GM19023 (cell line): Measurements from ENCODE around the gene EXOSC1.
A peak's percentile ranks its signal among the peaks of the same experiment; 100 is the strongest.
"Not testable (repeated sequence)": the region's sequence is repeated elsewhere in the genome, so short reads cannot be mapped to it uniquely, and the experiment has no call there.

ENCODE experiments used
- ATAC-seq: cut with Tn5 transposase; IDR thresholded peaks from one replicate; pipeline ENCODE4 v1.9.1; 2021; ENCODE audit warnings: mild to moderate bottlenecking, moderate library complexity; ENCODE audit not compliant: unreplicated experiment

EXOSC1 gene

DNA sequence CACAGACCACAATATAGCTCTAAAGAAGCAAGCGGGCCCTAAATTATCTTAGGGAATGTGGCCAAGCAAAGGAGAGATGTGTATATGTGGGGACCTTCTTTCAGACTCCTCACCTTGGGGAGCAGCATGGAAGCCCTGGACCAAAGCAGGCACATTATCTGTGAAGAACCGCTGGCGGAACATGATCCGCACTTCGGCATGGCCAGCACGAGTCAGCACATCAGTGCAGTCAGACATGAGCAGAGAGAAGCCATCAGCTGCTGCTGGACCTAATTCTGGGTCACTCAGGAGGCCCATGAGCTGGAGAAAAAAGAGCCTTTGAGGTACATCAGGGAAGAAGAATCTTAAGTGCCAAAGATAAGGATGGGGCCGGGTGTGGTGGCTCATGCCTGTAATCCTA lies 14.1 kb upstream of the EXOSC1 start:
- no peak for ATAC-seq

DNA sequence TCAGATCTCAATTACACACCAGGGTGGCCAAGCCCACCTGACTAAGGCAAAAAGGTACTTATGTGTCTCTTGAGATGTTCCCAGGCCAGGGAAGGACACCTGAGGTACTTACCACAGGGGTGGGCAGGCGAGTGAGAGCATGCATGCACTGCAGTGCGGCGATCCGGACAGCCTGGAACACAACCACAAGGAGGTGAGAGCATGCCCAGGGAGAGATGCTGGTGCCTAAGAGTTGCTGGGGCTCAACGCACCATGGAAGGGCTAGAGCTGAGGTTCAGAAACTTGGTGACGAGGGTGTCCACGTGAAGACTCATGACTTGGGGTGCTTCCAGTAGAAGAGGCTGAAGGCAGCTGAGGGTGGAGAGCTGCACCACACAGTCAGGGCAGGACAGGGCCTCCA lies 13.3 kb upstream of the EXOSC1 start:
- ATAC-seq, result no peak

DNA sequence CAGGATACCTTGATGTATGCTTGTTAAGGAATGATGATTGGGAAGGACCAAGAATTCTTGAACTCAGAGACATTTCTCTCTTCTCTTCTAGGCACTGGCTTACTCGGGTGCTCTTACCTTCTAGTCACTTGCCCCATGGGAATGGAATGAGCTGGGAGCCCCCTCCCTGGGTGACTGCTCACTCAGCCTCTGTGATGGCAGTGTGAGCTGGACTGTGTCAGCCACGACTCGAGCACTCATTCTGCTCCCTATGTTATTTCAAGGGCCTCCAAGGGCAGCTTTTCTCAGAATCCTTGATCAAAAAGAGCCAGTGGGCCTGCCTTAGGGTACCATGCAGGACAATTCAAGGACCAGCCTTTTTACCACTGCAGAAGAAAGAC lies 10.9 kb upstream of the EXOSC1 start:
- ATAC-seq, result no peak

DNA sequence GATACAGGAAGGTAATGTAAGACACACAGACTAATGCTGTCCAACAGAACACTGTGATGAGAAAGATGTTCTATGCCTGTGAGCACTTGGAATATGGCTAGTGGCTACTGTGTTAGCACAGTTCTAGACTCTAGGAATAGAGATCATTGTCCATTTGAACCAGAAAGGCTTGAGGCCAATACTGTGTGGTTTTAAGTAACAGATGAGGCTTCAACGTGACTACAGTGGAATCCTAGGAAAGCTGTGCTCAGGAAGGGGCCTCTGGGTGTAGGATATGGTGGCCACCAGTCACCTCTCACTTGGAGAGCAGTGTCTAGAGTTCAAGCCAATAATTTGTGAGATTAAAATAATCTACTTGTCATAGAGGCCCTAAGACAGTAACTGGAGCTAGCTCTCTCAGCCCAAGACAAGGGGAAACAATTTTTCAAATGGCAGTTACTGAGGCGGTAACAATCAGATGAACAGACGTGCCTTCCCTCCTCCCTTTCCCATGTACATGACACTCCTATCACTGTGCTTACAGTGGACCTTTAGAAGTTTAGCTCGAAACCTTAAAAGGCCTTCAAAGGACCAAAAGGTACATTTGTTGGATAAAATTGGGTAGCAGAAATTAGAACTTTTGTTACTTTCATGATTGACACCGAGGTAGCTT lies 10.4 kb upstream of the EXOSC1 start:
- no peak for ATAC-seq

DNA sequence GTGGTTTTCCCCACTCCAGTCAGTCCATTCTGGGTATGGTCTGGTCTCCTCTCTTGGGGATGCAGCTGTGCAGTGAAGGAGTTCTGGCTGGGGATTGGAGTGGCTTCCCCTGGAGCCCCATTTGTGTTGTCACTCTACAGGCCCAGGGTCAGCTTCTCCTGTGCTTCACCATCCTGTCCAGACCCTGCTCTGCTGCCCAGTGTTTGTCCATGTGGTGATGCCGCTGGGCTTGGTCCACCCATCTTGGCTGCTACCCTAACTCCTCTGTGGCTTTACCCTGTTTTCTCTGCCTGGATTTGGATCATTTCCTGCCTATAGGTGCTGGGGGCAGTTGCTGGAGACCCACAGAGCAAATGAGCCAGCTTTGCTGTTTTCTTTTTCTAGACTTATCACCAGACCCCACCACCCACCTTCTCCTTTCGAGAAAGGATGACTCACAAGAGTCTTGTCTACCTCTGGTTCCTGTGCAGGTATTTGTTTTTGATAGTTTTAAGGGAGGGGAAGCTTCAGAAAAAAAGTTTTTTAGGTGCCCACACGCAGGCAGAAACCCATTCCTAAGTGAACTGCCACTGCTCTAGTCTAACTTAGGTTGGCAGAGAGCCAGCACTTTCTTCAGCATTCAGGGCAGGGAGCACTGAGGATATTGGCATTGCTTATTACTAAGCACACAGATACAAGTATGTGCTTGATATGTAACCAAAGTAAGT lies 8.7 kb upstream of the EXOSC1 start:
- no peak for ATAC-seq

DNA sequence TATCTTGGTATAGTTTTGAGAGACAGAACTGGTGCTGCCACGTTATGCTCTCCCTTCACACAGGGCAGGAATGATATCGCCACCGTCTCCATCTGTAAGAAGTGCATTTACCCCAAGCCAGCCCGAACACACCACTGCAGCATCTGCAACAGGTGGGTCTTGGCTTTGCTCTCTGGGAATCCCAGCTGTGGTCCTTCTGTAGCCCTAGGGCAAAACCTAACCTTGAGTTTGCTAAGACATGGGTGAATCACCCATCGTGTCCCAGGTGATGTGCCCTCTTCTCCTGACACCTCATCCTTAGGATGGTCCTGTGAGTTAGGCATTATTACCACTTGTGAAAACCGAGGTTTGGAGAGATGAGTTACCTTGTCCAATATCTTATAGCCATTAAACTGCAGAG lies 6.5 kb upstream of the EXOSC1 start:
- ATAC-seq, result no peak

DNA sequence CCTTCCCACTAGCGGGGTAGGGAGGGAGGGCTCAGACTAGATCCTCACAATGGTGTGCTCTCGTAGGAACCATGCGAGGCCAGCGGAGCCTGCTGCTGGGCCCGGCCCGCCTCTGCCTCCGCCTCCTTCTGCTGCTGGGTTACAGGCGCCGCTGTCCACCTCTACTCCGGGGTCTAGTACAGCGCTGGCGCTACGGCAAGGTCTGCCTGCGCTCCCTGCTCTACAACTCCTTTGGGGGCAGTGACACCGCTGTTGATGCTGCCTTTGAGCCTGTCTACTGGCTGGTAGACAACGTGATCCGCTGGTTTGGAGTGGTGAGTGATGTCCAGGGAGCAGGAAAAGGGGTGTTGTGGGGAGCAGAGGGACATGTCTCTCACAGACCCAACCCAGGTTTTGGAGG lies 5.8 kb upstream of the EXOSC1 start:
- no peak for ATAC-seq

DNA sequence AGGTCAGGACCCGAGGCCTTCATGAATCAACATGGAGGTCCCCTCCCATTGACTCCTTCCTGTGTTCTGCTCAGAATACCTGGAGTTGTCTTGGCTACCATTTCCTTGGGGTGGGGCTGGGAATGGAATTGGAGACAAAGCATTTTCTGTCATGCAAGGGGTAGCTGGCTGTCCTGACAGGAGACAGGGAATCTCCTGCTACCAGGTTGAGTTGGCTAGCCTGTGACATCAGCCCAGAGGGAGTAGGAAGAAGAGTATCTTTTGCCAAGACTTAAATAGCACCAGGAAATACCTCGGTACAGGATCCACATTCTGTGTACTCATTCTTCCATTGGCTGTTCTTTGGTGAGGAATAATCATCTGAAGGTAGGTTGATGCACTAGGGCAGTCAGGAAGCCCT lies 5.0 kb upstream of the EXOSC1 start:
- ATAC-seq, result no peak

DNA sequence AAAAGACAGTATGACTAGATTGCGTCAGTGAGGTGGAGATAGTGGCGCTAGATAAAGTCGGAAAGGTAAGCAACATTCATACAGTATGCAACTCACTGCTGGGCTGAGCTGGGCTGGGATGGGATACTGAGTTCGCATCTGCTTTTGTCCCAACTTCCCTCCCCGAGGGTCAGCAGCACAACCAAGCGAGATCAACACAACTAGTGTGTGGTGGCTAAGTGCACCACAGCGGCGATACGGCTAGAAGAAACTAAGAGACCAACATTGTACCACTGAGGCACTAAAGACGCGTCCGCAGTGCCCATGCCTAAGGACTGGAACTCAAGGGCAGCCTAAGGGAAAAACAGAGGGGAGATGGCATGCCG lies 467 bp downstream of the EXOSC1 start:
- no peak for ATAC-seq

DNA sequence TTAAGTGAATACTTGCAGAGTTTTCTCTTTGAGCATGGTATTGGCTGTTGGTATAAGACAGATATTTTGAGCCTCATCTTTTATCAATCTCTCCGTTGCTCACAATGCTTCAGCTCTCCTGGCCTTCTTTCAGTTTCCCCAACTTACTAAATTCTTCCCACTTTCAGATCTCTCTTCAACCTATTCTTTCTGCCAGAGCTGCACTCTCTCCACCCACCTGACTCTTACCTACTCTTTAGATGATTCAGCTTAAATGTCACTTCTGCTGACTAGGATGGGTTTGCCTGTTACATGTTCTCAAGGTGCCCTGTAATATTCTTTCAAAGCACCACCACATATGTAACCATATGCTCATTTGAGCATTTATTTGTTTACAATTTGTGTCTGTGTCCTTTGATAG lies 1.6 kb downstream of the EXOSC1 start:
- no peak for ATAC-seq

DNA sequence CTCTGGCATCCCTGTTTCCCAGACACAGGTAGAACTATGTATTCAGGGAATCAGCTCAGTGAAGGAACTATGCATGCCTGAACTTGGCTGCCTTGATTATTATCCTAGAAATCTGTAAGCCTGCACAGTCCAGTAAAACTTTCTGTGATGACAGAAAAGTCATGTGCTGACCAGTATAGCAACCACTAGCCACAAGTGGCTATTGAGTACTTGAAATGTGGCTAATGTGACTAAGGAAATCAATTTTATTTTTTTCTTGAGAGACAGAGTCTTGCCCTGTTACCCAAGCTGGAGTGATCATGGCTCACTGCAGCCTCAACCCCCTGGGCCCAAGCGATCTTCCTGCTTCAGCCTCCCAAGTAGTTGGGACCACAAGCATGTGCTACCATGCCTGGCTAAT lies 3.5 kb downstream of the EXOSC1 start:
- ATAC-seq, result no peak

DNA sequence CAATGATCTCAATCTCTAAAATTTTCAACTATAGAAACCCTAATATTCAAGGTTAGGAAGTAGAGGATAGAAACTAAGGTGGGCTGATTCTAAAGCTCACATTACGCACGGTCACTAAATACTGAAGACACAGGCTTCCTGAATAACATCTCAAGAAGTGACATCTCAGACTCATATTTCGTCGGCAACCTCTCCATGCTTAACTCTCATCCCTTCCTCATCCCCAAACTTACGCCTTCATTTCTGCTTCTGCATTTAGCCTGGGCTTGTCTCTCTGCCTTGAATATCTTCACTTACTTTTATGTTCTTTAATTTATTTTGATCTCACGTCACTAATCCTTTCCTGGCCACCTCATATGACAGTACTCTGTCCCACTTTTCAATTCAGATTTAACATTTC lies 10.6 kb downstream of the EXOSC1 start:
- ATAC-seq, result no peak

DNA sequence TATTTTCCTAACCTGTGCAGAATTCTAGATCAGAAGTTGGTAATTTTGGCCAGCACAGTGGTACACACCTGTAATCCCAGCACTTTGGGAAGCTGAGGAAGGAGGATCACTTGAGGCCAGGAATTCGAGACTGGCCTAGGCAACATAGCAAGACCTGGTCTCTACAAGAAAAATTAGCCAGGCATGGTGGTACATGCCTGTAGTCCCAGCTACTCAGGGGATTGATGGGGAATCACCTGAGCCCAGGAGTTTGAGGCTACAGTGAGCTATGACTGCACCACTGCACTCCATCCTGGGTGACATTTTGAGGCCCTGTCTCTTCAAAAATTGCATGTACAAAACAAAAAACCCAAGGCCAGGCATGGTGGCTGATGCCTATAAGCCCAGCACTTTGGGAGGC lies 11.2 kb downstream of the EXOSC1 start:
- ATAC-seq, result no peak

DNA sequence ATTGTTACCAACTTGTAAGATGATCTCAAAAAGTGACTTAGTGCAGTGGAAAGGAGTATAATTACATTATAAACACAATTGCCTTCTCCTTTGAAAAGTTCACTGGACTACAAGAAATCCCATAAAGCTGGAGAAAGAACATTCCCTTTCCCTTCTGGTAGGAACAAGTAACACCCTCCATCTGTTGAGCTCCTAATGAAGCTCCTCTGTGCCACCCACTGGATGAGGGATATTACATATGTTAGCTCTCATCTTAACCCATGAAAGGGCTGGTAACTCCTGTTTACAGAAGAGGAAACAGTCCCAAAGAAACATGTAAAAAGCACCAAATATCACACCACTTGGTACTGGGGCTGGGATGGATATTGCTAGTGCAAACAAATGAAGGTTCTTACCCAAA lies 11.8 kb downstream of the EXOSC1 start:
- ATAC-seq, result no peak

DNA sequence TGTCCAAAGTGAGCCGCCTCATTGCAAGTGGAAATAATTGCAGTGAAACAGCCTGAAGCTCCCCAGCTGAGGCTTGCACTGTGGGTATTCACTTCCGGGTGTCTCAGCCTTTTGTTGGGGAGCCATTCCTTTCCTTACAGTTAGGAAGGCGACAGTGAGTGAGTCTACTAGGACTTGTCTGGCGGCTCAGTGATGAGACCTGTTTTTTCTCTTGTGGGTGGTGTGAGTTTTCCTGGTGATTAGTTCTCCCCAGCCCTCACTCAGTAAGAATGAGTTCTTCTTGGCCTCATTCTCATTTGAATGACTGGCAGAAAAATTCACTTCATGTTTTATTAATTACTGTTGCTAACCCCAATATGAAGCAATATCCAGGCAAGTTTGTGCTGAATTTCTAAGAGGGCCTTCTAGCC lies 17.2 kb downstream of the EXOSC1 start:
- ATAC-seq, result no peak

DNA sequence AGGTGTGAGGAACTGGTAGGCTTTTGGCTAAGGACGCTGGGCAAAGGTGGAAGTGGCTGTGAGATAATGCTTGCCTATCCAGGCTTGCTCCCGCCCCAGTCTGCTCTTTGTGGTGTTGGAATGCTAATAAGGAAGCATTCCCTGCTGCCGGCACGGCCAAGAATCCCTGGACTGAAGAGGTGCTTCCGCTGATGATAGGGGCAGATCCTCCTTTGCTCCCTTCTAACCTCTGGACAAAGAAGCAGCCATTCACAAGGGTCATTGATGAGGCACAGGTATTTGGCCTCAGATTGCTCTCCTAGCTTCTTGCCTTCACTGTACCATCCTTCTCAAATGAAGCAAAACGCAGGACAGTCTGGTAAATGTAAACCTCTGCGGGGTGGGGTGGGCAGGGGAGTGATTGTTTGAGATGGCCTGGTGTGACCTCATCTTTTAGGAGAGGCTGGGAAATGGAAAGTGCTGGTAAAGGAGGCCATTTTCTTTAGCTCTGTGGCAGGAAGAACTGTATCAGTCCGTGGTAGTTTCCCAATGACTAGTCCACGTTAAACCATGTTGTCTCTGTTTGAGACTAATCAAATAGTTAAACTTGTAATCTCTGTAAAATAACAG lies 18.1 kb downstream of the EXOSC1 start:
- no peak for ATAC-seq

DNA sequence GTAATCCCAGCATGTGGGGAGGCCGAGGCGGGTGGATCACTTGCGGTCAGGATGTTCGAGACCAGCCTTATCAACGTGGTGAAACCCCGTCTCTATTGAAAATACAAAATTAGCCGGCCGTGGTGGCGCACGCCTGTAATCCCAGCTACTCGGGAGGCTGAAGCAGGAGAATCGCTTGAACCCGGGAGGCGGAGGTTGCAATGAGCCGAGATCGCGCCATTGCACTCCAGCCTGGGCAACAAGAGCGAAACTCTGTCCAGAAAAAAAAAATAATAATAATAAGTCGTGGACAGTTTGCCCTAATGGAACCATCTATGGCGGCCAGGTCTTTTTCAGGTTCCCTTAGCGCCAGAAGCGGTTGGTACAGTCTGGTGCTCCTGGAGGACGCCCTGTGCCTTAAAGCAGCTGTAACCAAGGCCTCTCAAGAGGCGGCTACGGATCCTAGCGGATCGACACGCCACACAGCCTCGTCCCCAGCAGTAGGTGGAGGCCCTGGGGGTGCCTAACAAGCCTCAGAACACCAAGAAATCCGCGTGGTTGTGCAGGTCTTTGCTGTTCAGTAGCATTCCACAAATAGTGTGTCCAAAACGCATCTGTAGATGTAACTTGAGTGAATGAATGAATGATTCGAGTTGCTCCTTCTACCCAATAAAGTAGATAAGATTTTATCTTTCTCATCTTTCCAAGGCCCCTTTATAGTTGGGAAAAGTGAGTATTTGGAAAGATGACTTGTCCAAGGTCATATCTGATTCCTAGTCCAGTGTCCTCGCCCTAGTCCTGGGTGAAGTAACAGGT lies 18.8 kb downstream of the EXOSC1 start:
- no peak for ATAC-seq

DNA sequence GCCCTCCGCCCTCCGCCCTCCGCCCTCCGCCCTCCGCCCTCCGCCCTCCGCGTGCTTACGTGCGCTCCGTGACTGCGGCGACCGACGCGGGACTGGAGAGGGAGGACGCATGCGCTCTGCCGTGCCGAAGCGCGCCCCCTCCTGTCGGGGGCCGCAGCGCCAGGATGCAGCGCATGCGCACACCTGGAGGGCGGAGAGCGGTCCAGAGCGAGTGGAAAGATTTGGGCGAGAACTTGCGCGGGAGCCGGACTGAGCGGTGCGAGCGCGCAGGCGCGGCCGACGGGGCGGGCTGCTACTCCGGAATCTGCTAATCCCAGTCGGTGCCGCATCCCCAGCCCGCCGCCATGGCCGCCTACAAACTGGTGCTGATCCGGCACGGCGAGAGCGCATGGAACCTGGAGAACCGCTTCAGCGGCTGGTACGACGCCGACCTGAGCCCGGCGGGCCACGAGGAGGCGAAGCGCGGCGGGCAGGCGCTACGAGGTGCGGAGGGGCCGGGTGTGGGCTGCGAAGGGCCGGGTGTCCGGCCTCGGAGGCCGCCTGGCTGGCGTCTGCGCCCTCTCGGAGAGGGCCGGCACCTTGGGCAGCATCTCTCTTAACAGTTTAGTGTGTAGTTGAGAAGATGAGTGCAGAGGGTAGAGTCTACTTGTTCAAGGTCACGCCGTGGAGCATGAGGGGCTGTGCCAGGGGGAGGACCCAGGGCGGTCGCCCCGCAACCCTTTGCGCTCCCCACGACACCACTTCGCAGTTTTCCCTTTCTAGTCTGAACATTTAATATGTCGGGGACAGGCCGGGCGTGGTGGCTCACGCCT lies 19.6 kb downstream of the EXOSC1 start, which contains the start of gene PGAM1:
Gene PGAM1 (plus strand): TSS at position 228 of the 812 bp plus-strand sequence. CDS start 117 bp downstream, at position 345.
- ATAC-seq, result peak; percentile 88

DNA sequence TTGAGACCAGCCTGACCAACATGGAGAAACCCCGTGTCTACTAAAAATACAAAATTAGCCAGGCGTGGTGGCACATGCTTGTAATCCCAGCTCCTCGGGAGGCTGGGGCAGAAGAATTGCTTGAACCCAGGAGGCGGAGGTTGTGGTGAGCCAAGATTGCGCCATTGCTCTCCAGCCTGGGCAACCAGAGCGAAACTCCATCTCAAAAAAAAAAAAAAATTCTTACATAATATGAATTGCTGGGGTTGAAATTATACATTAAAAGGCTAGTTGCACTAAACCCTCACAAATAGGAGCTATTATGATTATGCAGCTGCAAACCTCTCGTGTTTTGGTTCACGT lies 22.1 kb downstream of the EXOSC1 start:
- ATAC-seq, result not testable (repeated sequence)

DNA sequence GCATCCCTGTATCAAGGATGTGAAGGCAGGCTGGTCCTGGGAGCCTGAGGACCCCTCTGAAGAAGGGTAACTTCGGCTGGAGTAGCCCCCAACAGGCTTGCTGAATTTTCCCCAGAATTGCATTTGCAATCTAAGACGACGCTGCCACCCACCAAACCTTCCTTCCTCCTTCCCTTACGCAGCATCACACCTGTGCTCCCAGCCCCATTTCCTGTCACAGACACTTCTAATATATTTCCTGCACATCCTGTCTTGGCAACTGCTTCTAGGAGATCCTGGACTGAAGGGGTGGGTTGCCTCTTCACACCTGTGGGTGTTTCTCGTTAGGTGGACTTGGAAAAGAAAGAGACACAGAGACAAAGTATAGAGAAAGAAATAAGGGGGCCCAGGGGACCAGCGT lies 29.2 kb downstream of the EXOSC1 start:
- no peak for ATAC-seq

DNA sequence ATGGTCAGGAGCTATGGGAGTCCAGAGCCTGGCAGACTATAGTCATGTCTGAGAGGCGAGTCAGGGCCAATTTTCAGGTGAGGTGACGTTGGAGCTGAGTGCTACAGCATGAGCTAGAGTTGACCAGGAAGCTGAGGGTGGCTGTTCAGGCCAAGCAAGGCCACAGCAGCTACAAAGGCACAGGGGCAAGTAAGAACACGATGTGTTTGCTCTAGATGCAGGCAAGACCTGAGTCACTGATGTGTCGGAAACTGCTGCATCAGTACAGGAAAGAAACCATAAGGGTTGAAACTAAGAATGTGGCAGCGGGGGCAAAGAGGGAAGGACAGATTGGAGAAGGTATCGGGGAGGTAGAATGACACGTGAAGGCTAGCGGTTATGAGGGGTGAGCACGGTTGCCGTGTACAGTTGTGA lies 32.9 kb downstream of the EXOSC1 start:
- no peak for ATAC-seq
